ENCODE measurements around the gene DRAXIN.

Gene DRAXIN

GRCh38 chr1:11766429-11766776, 74.9 kb downstream of the DRAXIN start:
- DNase-seq = no peak

- DNase-seq = no peak
These were observed 76.6 kb downstream of the DRAXIN start for GRCh38 chr1:11767922-11768704.

- no peak for DNase-seq
These were observed 77.3 kb downstream of the DRAXIN start for GRCh38 chr1:11768821-11769220.

GRCh38 chr1:11769274-11769673, 77.8 kb downstream of the DRAXIN start:
- no peak for DNase-seq

GRCh38 chr1:11770011-11770410, 78.5 kb downstream of the DRAXIN start:
- DNase-seq = no peak

- DNase-seq = no peak
These were observed 80.1 kb downstream of the DRAXIN start for GRCh38 chr1:11771481-11772043.

GRCh38 chr1:11772458-11772857, 80.9 kb downstream of the DRAXIN start:
- DNase-seq = no peak

GRCh38 chr1:11774753-11775152, 83.2 kb downstream of the DRAXIN start:
- DNase-seq = no peak

All from activated CD4-positive, alpha-beta T cell treated with anti-CD3 and anti-CD28 coated beads, Interleukin-2, amount 50 U/mL, for 1 hour (primary cell).